LNCaP clone FGC (cell line): ENCODE data around the gene SH3YL1.
"Not testable (repeated sequence)": the region's sequence is repeated elsewhere in the genome, so short reads cannot be mapped to it uniquely, and the experiment has no call there.

Experiments used
- DNase-seq: peaks from one replicate; pipeline ENCODE4 v3.0.0-alpha.2; 2011; ENCODE audit warnings: low read depth
- H3K4me3 ChIP-seq: 2 replicates; pipeline ENCODE4 v1.5.1; 2011; ENCODE audit warnings: mild to moderate bottlenecking, low read depth, low read length, control low read depth
- TF ChIP-seq, protein P1 (sequence below): IDR thresholded peaks from 2 replicates; pipeline ENCODE4 v1.5.1; 2012; ENCODE audit warnings: mild to moderate bottlenecking; ENCODE audit not compliant: control insufficient read depth, insufficient read depth; ENCODE audit errors: extremely low read depth

The SH3YL1 gene

DNA sequence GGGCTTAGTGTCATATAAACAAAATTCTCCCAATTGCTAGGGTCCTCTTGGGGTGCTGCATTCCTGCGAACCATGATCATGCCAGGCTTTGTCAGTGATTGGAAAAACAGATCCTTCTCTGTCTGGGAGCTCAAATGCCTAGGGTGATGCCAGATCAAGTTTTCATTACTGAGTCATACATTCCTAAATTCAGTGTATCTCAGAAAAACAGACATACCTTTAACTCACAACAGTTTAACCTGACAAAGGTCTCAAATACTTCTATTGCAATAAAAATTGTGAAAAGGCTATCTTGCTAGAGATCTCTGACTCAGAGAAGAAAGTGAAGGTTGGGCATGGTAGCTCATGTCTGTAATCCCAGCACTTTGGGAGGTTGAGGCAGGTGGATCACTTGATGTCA, 86.9 kb downstream of the SH3YL1 start:
- DNase-seq = no peak
- no peak overlapping the region for H3K4me3 ChIP-seq
- TF ChIP-seq, protein P1, sequence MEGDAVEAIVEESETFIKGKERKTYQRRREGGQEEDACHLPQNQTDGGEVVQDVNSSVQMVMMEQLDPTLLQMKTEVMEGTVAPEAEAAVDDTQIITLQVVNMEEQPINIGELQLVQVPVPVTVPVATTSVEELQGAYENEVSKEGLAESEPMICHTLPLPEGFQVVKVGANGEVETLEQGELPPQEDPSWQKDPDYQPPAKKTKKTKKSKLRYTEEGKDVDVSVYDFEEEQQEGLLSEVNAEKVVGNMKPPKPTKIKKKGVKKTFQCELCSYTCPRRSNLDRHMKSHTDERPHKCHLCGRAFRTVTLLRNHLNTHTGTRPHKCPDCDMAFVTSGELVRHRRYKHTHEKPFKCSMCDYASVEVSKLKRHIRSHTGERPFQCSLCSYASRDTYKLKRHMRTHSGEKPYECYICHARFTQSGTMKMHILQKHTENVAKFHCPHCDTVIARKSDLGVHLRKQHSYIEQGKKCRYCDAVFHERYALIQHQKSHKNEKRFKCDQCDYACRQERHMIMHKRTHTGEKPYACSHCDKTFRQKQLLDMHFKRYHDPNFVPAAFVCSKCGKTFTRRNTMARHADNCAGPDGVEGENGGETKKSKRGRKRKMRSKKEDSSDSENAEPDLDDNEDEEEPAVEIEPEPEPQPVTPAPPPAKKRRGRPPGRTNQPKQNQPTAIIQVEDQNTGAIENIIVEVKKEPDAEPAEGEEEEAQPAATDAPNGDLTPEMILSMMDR = no peak

DNA sequence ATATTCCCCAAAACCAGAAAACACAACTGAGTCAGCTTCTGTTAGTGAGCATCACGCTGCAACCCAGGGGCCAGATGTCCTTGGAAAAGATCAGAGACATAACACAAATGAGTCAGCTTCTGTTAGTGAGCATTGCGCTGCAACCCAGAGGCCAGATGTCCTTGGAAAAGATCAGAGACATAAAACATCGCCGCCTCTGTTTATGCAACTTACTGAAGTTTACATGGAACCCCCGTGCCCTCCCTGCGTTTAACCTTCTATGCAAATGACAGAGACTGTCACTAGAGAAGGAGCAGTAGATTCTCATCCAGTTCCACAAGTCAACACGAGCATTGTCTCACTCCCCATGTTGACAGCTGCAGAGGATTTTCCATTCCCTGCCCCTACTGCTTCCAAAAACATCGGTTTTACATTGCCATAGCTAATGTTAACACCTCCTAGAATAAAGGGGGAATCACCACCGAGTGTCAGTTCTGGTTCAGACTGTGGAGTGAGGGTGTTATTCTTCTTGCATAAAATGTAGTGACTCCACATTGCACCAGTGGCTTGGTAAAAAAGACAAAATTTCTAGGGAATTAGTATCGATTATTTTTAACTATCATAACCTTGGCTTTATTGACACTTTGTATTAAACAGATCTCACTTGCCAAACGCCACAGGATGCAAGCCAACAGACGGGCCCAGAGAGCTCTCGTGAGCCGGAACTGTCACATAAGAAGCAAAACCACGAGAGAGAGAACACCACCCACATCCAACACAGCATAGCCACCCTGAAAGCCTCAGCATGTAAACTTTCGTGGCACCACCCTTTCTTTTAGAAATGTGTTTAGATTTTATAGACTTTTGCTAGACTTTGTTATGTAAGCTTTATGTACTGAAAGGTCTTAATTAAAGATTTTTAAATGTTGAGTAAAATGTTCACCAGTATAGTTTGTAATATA, 87.7 kb downstream of the SH3YL1 start:
- TF ChIP-seq, protein P1 = no peak
- DNase-seq = no peak
- H3K4me3 ChIP-seq = no peak overlapping the region

DNA sequence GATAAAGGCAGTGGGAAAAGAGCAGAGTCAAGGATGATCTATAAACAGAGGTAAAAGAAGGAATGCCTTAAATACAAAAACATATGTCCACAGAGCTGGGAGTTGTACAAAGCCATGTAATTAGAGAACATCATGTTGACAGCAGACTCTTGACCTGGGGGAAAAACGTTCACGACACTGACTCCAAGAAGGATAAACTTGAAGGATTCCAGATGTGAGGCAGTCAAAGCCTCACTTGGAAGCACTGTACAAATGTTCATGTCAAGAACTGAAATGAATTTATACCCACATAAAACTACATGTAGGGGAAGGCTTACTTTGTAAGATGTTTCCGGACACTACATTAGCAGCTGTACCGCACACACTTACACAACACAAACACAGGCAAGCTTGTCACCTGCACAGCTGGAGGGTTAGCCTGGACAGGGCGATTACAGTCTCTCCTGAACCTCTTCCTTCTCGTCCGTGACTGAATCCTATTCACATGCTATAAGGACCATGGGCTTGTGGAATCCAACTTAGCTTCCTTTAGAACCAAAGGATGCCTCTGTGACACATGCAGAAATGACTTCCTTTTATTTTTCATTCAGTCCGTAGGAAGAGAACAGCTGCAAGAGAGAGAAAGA, 88.6 kb downstream of the SH3YL1 start:
- no peak overlapping the region for H3K4me3 ChIP-seq

DNA sequence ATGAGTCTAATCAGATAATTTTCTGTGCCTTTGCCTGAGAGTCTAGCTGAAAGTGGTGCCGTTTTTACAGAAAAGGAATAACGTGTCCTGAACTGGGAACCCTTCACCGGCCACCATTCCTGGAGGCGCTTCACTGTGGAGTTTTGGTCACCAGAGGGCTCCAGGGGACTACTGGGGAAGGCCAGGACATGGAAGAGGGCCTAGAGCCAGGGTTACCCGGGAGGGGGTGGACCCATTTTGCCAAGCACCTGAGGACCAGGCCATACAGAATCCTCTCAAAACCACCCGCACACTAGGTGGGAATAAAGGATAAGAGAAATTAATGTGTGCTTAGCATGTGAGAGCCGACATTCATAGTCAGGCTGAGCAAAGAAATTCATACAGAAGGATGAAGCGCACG, 91.7 kb downstream of the SH3YL1 start:
- DNase-seq, H3K4me3 ChIP-seq: not testable (repeated sequence)
- TF ChIP-seq, protein P1 = peak; percentile 51

More for the DNA sequence above, 88.6 kb downstream of the SH3YL1 start:
- TF ChIP-seq, protein P1 = no peak
- DNase-seq = no peak

DNA sequence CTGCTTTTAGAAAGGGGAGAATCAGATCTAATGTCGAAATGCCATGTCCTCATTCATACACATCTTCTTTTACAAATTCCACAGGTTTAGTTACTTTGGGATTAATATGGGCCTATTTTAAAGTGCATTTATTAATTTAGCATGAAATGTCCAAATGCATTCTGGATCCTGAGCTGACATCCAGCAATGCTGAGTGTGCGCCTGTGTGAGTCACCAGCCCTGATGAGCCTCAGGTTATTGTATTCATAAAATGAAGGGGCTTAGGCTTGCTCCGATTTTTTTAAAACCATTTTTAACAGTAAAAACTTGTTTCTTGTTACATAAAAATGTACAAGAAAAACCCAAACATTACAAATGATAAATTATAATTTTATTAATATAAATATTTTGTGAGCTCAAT, 94.1 kb downstream of the SH3YL1 start:
- no peak overlapping the region for H3K4me3 ChIP-seq
- TF ChIP-seq, protein P1 = no peak
- DNase-seq = no peak
